K562 (cell line): ENCODE data around the gene SPATA32. TPM values are rescaled to one million over a fixed set of nuclear protein-coding genes. Genes with fewer than 3 reads are reported as not detected.

Experiments
- ASH1L ChIP-seq: fragments of 450-650 bp; IDR thresholded peaks from 2 replicates; pipeline ENCODE4 v1.6.1; 2018; ENCODE audit warnings: borderline replicate concordance, mild to moderate bottlenecking, low read depth; ENCODE audit not compliant: partially characterized antibody
- ATF7 ChIP-seq: fragments of 450-650 bp; IDR thresholded peaks from 2 replicates; pipeline ENCODE4 v1.7.1; 2014; ENCODE audit warnings: mild to moderate bottlenecking, moderate library complexity
- ELF4 ChIP-seq: fragments of 450-650 bp; formaldehyde crosslinking; IDR thresholded peaks from 2 replicates; pipeline ENCODE4 v1.4.0; 2022; ENCODE audit warnings: missing genetic modification characterization
- ESRRA ChIP-seq: fragments of 450-650 bp; IDR thresholded peaks from 2 replicates; pipeline ENCODE4 v1.6.1; 2014; ENCODE audit warnings: low read depth, mild to moderate bottlenecking, moderate library complexity, borderline replicate concordance
- HDAC6 ChIP-seq: IDR thresholded peaks from 2 replicates; pipeline ENCODE4 v1.6.1; 2012; ENCODE audit warnings: low read depth, mild to moderate bottlenecking, control low read depth, inconsistent platforms, low read length, moderate library complexity
- HMGN3 ChIP-seq: IDR thresholded peaks from 2 replicates; pipeline ENCODE4 v1.6.1; 2011; ENCODE audit warnings: borderline replicate concordance, low read depth, mild to moderate bottlenecking, mixed read lengths, low read length; ENCODE audit not compliant: insufficient read length; ENCODE audit errors: extremely low read depth
- HMGXB4 ChIP-seq: sonication (generic); formaldehyde crosslinking; IDR thresholded peaks from 2 replicates; pipeline ENCODE4 v1.8.1; 2023; ENCODE audit warnings: mild to moderate bottlenecking, missing genetic modification reagents
- NONO ChIP-seq, 2 experiments: fragments of 200-400 bp in 1 of 2; fragments of 450-650 bp in 1 of 2; formaldehyde crosslinking in 1 of 2; IDR thresholded peaks; 2 replicates each; pipeline ENCODE4 v1.6.1; 2017; ENCODE audit warnings: low read depth in 2 of 2, mild to moderate bottlenecking in 2 of 2, moderate library complexity in 2 of 2, low read length in 1 of 2
- POLR2AphosphoS2 ChIP-seq: IDR thresholded peaks from 2 replicates; pipeline ENCODE4 v1.6.1; 2012; ENCODE audit warnings: low read length, improper control_type of control experiment
- SMAD4 ChIP-seq: fragments of 250-450 bp; sonication (Bioruptor Pico); conservative IDR thresholded peaks from 2 replicates; pipeline ENCODE4 v1.8.0; 2021; ENCODE audit warnings: inconsistent platforms, mild to moderate bottlenecking, moderate library complexity
- SREBF1 ChIP-seq: fragments of 150-350 bp; IDR thresholded peaks from 2 replicates; pipeline ENCODE4 v1.6.1; 2014; ENCODE audit warnings: antibody characterized with exemption, low read depth, low read length, borderline replicate concordance
- SREBF2 ChIP-seq: sonication (generic); formaldehyde crosslinking; IDR thresholded peaks from 2 replicates; pipeline ENCODE4 v1.4.0; 2020; ENCODE audit warnings: mild to moderate bottlenecking, missing genetic modification reagents
- TAF1 ChIP-seq: IDR thresholded peaks from 2 replicates; pipeline ENCODE4 v1.6.1; 2011; ENCODE audit warnings: mild to moderate bottlenecking, low read length, moderate library complexity; ENCODE audit not compliant: insufficient read depth, control insufficient read depth, severe bottlenecking; ENCODE audit errors: extremely low read depth
- TOE1 ChIP-seq, 2 experiments: fragments of 450-650 bp in 1 of 2; sonication (generic) in 1 of 2; formaldehyde crosslinking in 1 of 2; IDR thresholded peaks; 2 replicates each; pipeline versions ENCODE4 v1.7.1 to v1.8.0; 2016 to 2022; ENCODE audit warnings: borderline replicate concordance in 2 of 2, mild to moderate bottlenecking in 2 of 2, antibody characterized with exemption in 1 of 2, inconsistent platforms in 1 of 2, low read depth in 1 of 2, missing genetic modification reagents in 1 of 2, moderate library complexity in 1 of 2
- U2AF1 ChIP-seq: fragments of 200-400 bp; formaldehyde crosslinking; optimal IDR thresholded peaks from 2 replicates; pipeline ENCODE3; 2017; ENCODE audit warnings: mild to moderate bottlenecking, low read depth, low read length, moderate library complexity
- ZBTB26 ChIP-seq: fragments of 450-650 bp; formaldehyde crosslinking; IDR thresholded peaks from 2 replicates; pipeline ENCODE4 v1.4.0; 2022; ENCODE audit warnings: missing genetic modification characterization
- ZNF253 ChIP-seq: fragments of 250-450 bp; sonication (Bioruptor Pico); conservative IDR thresholded peaks from 2 replicates; pipeline ENCODE4 v1.6.1; 2021; ENCODE audit warnings: mild to moderate bottlenecking
- ZNF347 ChIP-seq: fragments of 450-650 bp; formaldehyde crosslinking; IDR thresholded peaks from 2 replicates; pipeline ENCODE4 v1.4.0; 2020; ENCODE audit warnings: low read depth, mild to moderate bottlenecking, moderate library complexity
- ZNF79 ChIP-seq: fragments of 250-450 bp; sonication (Bioruptor Pico); IDR thresholded peaks from 2 replicates; pipeline ENCODE4 v1.4.0; 2020; ENCODE audit warnings: low read depth, mild to moderate bottlenecking, moderate library complexity
- polyA plus RNA-seq, 8 experiments: library from polyadenylated mRNA; depleted of rRNA in 4 of 8; stranded (reverse) in 5 of 8; unstranded in 3 of 8; fragments of >200 nt; fragmentation: Nextera tagmentation in 2 of 8; fragmentation: Illumina TruSeq in 1 of 8; extraction: Ambion mirVana in 2 of 8; extraction: Trizol in 1 of 8; gene quantifications; 2 replicates each; pipeline versions ENCODE4 v1.2.1 to v1.2.3, GENCODE V29; 2011 to 2014; ENCODE audit warnings: inconsistent platforms in 1 of 8, missing spikeins in 1 of 8
- total RNA-seq, 7 experiments: library from RNA; depleted of rRNA in 6 of 7; stranded (reverse); fragments of >200 nt in 6 of 7; fragmentation: Illumina TruSeq in 2 of 7; extraction: Trizol in 2 of 7; gene quantifications; 2 replicates each; pipeline versions ENCODE4 v1.2.1 to v1.2.3, GENCODE V29; 2011 to 2021; ENCODE audit warnings: low replicate concordance in 1 of 7
- TF ChIP-seq, protein P1 (sequence below): fragments of 250-450 bp; sonication (Bioruptor Pico); IDR thresholded peaks from 2 replicates; pipeline ENCODE4 v1.8.0; 2022; ENCODE audit warnings: moderate library complexity, mild to moderate bottlenecking, inconsistent platforms
- TF ChIP-seq, protein P2 (sequence below): sonication (generic); formaldehyde crosslinking; IDR thresholded peaks from 2 replicates; pipeline ENCODE4 v1.8.0; 2023; ENCODE audit warnings: mild to moderate bottlenecking, missing genetic modification reagents

Gene SPATA32
- total and polyA plus RNA-seq, 9 of the 15 experiments (the other 6 are each of a cell fraction or from before 2014, with no cell fraction given), result 0.03 to 0.06 TPM; not detected in 7

DNA sequence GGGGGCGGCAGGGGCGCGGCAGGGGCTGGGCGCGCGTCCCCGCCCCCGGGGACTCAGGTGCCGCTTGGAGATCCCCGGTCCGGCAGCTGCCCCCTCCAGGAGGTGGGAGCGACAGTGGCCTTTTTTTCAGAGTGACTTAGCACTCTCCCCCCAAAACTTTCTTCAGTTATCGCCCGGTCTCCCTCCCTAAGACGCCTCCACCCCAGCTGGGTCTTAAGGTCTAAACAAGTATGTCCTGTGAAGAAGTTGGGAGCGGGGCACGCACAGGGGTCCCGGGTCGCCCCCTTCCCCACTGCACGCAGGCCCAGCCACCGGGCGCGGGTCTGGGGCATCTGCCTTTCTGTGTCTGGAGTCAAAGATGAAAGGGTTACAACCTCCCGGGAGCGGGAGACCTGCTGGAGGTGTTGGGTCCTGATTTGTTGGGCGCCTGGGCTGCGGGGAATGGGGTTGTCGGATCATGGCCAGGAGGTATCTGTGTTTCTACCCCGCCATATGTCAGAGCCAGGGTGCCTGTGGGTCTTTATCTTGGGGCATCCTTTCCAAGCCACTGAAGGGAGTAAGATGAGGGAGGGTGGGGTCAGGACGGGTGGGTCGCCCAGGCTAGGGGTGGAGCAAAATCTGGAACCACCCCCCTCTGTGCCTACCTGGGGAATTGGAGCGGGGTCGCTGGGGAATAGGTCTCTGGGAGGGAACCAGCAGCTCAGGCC is 39.5 kb downstream of the SPATA32 start (continued):
- TF ChIP-seq NONO (IDR thresholded peaks at IDR 0.05; ENCODE audit: low read depth in 2 of 2, low read length in 1 of 2), result no peak
- TF ChIP-seq, protein P1, sequence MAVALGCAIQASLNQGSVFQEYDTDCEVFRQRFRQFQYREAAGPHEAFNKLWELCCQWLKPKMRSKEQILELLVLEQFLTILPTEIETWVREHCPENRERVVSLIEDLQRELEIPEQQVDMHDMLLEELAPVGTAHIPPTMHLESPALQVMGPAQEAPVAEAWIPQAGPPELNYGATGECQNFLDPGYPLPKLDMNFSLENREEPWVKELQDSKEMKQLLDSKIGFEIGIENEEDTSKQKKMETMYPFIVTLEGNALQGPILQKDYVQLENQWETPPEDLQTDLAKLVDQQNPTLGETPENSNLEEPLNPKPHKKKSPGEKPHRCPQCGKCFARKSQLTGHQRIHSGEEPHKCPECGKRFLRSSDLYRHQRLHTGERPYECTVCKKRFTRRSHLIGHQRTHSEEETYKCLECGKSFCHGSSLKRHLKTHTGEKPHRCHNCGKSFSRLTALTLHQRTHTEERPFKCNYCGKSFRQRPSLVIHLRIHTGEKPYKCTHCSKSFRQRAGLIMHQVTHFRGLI, result no peak
- TF ChIP-seq ZBTB26, result no peak
- no peak for TF ChIP-seq ELF4 (CRISPR knock-in tag)
- no peak for TF ChIP-seq U2AF1
- no peak for TF ChIP-seq ASH1L
- TF ChIP-seq ZNF79, result no peak
- TF ChIP-seq, protein P2, sequence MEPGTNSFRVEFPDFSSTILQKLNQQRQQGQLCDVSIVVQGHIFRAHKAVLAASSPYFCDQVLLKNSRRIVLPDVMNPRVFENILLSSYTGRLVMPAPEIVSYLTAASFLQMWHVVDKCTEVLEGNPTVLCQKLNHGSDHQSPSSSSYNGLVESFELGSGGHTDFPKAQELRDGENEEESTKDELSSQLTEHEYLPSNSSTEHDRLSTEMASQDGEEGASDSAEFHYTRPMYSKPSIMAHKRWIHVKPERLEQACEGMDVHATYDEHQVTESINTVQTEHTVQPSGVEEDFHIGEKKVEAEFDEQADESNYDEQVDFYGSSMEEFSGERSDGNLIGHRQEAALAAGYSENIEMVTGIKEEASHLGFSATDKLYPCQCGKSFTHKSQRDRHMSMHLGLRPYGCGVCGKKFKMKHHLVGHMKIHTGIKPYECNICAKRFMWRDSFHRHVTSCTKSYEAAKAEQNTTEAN (CRISPR knock-in tag), result no peak
- no peak for TF ChIP-seq TOE1 (IDR thresholded peaks at IDR 0.05; ENCODE audit: borderline replicate concordance)
- no peak for TF ChIP-seq TOE1 (CRISPR knock-in tag; IDR thresholded peaks at IDR 0.05; ENCODE audit: borderline replicate concordance, low read depth)
- peak; percentile 32 for TF ChIP-seq TAF1
- no peak for TF ChIP-seq ESRRA
- TF ChIP-seq HMGN3, result no peak
- TF ChIP-seq SREBF1, result no peak
- no peak for TF ChIP-seq SREBF2 (CRISPR knock-in tag)
- no peak for TF ChIP-seq ZNF347 (CRISPR knock-in tag)
- no peak for TF ChIP-seq SMAD4 (CRISPR knock-in tag)
- no peak for TF ChIP-seq ZNF253 (CRISPR knock-in tag)
- no peak for TF ChIP-seq HMGXB4
- TF ChIP-seq HDAC6, result no peak
- TF ChIP-seq POLR2AphosphoS2, result no peak
- no peak for TF ChIP-seq ATF7
